HepG2 (cell line): ENCODE results near the gene TMEM31. TPM values are rescaled to one million over a fixed set of nuclear protein-coding genes. Genes with fewer than 3 reads are reported as not detected.

ENCODE experiments used
- ATAC-seq: fragments of 200-7000 bp; cut with Tn5 transposase; 3 replicates; pipeline ENCODE4 v1.9.1; 2020; ENCODE audit warnings: mild to moderate bottlenecking, moderate library complexity
- BruUV-seq: library from RNA; stranded (reverse); fragments of 400-500 nt; replicated peaks from 2 replicates; lab custom pipeline; 2021; lab: Mats Ljungman, UMichigan
- CTCF ChIA-PET: fragments of 300-600 bp; formaldehyde crosslinking; extraction: SDS; loops from one replicate; lab custom pipeline; 2021; ENCODE audit warnings: low total read pairs, inconsistent platforms, low intra/inter-chr PET ratio; lab: Yijun Ruan, JAX
- POLR2A ChIA-PET: fragments of 350-600 bp; sonication (Branson Sonifier 250); formaldehyde crosslinking; loops from one replicate; lab custom pipeline; 2020; ENCODE audit warnings: antibody characterized with exemption, inconsistent platforms; lab: Yijun Ruan, JAX
- DNase-seq: peaks from one replicate; pipeline ENCODE4 v3.0.0-alpha.2; 2015; ENCODE audit warnings: low spot score
- FAIRE-seq: peaks from 3 replicates; lab custom pipeline; 2011; peaks lifted over from hg19 to GRCh38; lab: Jason Lieb, UNC
- H2AFZ ChIP-seq: one replicate; pipeline ENCODE4 v1.6.1; 2011; ENCODE audit warnings: low read length, inconsistent platforms
- H3K27ac ChIP-seq: fragments of 300-600 bp; 3 replicates; pipeline ENCODE4 v1.8.0; 2011; ENCODE audit warnings: mixed run types, mild to moderate bottlenecking, mixed read lengths, low read length, inconsistent platforms; ENCODE audit not compliant: insufficient read depth; ENCODE audit errors: extremely low read length
- H3K27me3 ChIP-seq, 2 experiments: fragments of 200-600 bp in 1 of 2; 2 replicates in 1 of 2; 3 replicates in 1 of 2; pipeline versions ENCODE4 v1.6.0 to v1.8.0; 2011; ENCODE audit warnings: low read length in 2 of 2, mild to moderate bottlenecking in 2 of 2, moderate library complexity in 2 of 2, inconsistent platforms in 1 of 2; ENCODE audit not compliant: insufficient read depth in 2 of 2, control insufficient read depth in 1 of 2
- H3K36me3 ChIP-seq, 2 experiments: fragments of 200-600 bp in 1 of 2; replicated peaks in 1 of 2; 2 replicates in 1 of 2; 3 replicates in 1 of 2; pipeline versions ENCODE4 v1.5.1 to v1.8.0; 2011; ENCODE audit warnings: low read length in 2 of 2, inconsistent platforms in 1 of 2; ENCODE audit not compliant: insufficient read depth in 2 of 2, control insufficient read depth in 1 of 2
- H3K4me1 ChIP-seq: 2 replicates; pipeline ENCODE4 v1.5.1; 2012; ENCODE audit warnings: low read length, inconsistent platforms; ENCODE audit not compliant: insufficient read depth
- H3K4me2 ChIP-seq: 2 replicates; pipeline ENCODE4 v1.6.0; 2011; ENCODE audit warnings: low read depth, low read length, inconsistent platforms
- H3K4me3 ChIP-seq, 3 experiments: fragments of 200-600 bp in 1 of 3; sonication (generic), shearing (Covaris generic) in 1 of 3; replicated peaks in 1 of 3; 2 replicates each; pipeline ENCODE4 v1.5.1; 2011 to 2016; ENCODE audit warnings: low read length in 3 of 3, inconsistent platforms in 2 of 3, low read depth in 2 of 3, mild to moderate bottlenecking in 2 of 3, control low read depth in 1 of 3, mixed read lengths in 1 of 3; ENCODE audit not compliant: insufficient read depth in 1 of 3
- H3K79me2 ChIP-seq: one replicate; pipeline ENCODE4 v1.6.1; 2011; ENCODE audit warnings: low read length, inconsistent platforms; ENCODE audit not compliant: insufficient read depth
- H3K9ac ChIP-seq: 2 replicates; pipeline ENCODE4 v1.6.0; 2011; ENCODE audit warnings: mild to moderate bottlenecking, low read depth, low read length, inconsistent platforms; ENCODE audit not compliant: insufficient read depth
- H3K9me3 ChIP-seq: 2 replicates; pipeline ENCODE4 v1.5.1; 2012; ENCODE audit warnings: mild to moderate bottlenecking, low read length
- H4K20me1 ChIP-seq: 2 replicates; pipeline ENCODE4 v1.6.0; 2011; ENCODE audit warnings: inconsistent platforms, mild to moderate bottlenecking, low read length, moderate library complexity; ENCODE audit not compliant: insufficient read depth
- CAMTA2 ChIP-seq: sonication (generic); formaldehyde crosslinking; IDR thresholded peaks from 2 replicates; pipeline ENCODE4 v1.4.0; 2020; ENCODE audit warnings: mild to moderate bottlenecking, missing genetic modification reagents, borderline replicate concordance
- CENPT ChIP-seq: sonication (generic); formaldehyde crosslinking; IDR thresholded peaks from 2 replicates; pipeline ENCODE4 v1.8.0; 2022; ENCODE audit warnings: low read depth, mild to moderate bottlenecking, moderate library complexity, missing genetic modification reagents
- GATAD2A ChIP-seq: IDR thresholded peaks from 2 replicates; pipeline ENCODE4 v1.6.1; 2016
- HNRNPL ChIP-seq: fragments of 200-400 bp; formaldehyde crosslinking; IDR thresholded peaks from 2 replicates; pipeline ENCODE4 v1.6.1; 2017; ENCODE audit warnings: mild to moderate bottlenecking, low read depth, low read length
- NR2F1 ChIP-seq, 2 experiments: fragments of 450-650 bp in 1 of 2; formaldehyde crosslinking in 1 of 2; IDR thresholded peaks; 2 replicates each; pipeline versions ENCODE4 v1.5.0 to v1.6.1; 2016 to 2020; ENCODE audit warnings: mild to moderate bottlenecking in 1 of 2, missing compliant biosample characterization in 1 of 2, missing genetic modification reagents in 1 of 2, moderate library complexity in 1 of 2
- POLR2AphosphoS2 ChIP-seq: IDR thresholded peaks from 2 replicates; pipeline ENCODE4 v1.6.1; 2011; ENCODE audit warnings: low read depth, low read length, improper control_type of control experiment
- RFX1 ChIP-seq: fragments of 450-650 bp; IDR thresholded peaks from 2 replicates; pipeline ENCODE4 v1.6.1; 2017
- RFX5 ChIP-seq: IDR thresholded peaks from 2 replicates; pipeline ENCODE4 v1.6.1; 2011; ENCODE audit warnings: low read depth, low read length, improper control_type of control experiment
- ZNF10 ChIP-seq: sonication (generic); formaldehyde crosslinking; IDR thresholded peaks from 2 replicates; pipeline ENCODE4 v1.4.0; 2020; ENCODE audit warnings: mild to moderate bottlenecking, low read depth, missing genetic modification reagents, borderline replicate concordance
- ZNF616 ChIP-seq: sonication (generic); formaldehyde crosslinking; IDR thresholded peaks from 2 replicates; pipeline ENCODE4 v1.5.0; 2020; ENCODE audit warnings: low read depth, mild to moderate bottlenecking, missing genetic modification reagents
- ZNF841 ChIP-seq: sonication (generic); formaldehyde crosslinking; IDR thresholded peaks from 2 replicates; pipeline ENCODE4 v1.8.1; 2023; ENCODE audit warnings: missing genetic modification reagents, borderline replicate concordance
- ZNF891 ChIP-seq: sonication (generic); formaldehyde crosslinking; IDR thresholded peaks from 2 replicates; pipeline ENCODE4 v1.5.0; 2020; ENCODE audit warnings: mild to moderate bottlenecking, missing genetic modification reagents
- WGBS: methylation state at CpG from one replicate; pipeline ENCODE4 v1.1.6; 2017; ENCODE audit warnings: low lambda C conversion rate; 5-methylcytosine and 5-hydroxymethylcytosine counted together
- in situ Hi-C: cut with HindIII; loops from 2 replicates; pipeline ENCODE4 v1.10.0; 2017; ENCODE audit warnings: low pct_unique_long_range_greater_than_20kb; ENCODE audit not compliant: extremely low pct_ligation_motif_present
- intact Hi-C: fragments of 100-400 bp; cut with micrococcal nuclease; formaldehyde crosslinking; loops from one replicate; pipeline ENCODE4 v1.10.0; 2022; ENCODE audit not compliant: unreplicated experiment
- polyA plus RNA-seq, 8 experiments: library from polyadenylated mRNA; depleted of rRNA in 3 of 8; stranded (reverse) in 7 of 8; unstranded in 1 of 8; fragments of >200 nt; fragmentation: Illumina TruSeq in 4 of 8; extraction: Trizol in 4 of 8; gene quantifications; 2 replicates each; pipeline versions ENCODE4 v1.2.1 to v1.2.3, GENCODE V29; 2011 to 2016; ENCODE audit warnings: low read depth in 4 of 8, missing spikeins in 1 of 8, mixed read lengths in 1 of 8; ENCODE audit not compliant: insufficient read depth in 1 of 8
- total RNA-seq, 5 experiments: library from RNA; depleted of rRNA; stranded (reverse); fragments of >200 nt; fragmentation: Illumina TruSeq; extraction: Trizol; gene quantifications; 2 replicates each; pipeline ENCODE4 v1.2.3, GENCODE V29; 2016; ENCODE audit warnings: low read depth in 1 of 5

Gene TMEM31
- total and polyA plus RNA-seq, 2 of the 13 experiments (the other 11 are each of a cell fraction or from before 2014, with no cell fraction given): 0.16 TPM; not detected in 1

DNA sequence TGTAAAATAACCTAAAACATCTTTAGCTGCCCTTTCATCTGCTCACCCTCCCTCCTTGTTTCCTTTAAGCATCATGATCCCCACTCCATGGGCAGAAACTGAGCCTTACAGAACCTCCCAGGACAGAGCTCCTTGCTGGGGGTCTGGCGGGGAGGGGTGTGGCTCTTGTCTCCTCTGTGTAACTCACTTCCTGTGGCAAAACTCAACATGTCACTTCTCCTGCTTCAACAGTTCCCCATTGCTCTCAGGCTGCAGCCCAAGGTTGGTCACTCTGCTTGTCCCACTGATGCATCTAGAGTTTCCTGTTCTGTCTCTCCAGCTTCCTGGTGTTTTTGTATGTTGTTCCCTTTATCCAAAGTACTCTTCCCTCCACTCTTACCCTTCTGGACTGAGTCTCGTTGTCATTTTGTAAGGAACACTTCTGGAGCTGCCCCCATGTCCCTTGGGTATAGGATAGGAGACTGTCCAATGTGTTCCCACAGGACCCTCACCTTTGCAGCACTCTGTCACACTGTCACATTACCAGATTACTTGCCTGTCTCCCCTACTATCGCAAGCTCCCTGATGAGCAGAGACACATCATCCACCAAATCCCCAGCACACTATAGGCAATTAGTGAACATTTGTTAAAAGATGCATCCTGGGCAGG lies 19.6 kb downstream of the TMEM31 start:
- intact Hi-C loops (no loop called here), in situ Hi-C loops (no loop called here)
- TF ChIP-seq GATAD2A: no peak
- no peak for TF ChIP-seq CENPT
- TF ChIP-seq ZNF616 (CRISPR knock-in tag): no peak
- no peak for TF ChIP-seq CAMTA2 (CRISPR knock-in tag)
- no peak for TF ChIP-seq RFX1
- TF ChIP-seq HNRNPL: no peak
- no peak for TF ChIP-seq POLR2AphosphoS2
- TF ChIP-seq ZNF841 (CRISPR knock-in tag): no peak
- TF ChIP-seq ZNF891 (CRISPR knock-in tag): no peak
- no peak for TF ChIP-seq ZNF10
- no peak for TF ChIP-seq RFX5
- TF ChIP-seq NR2F1 (CRISPR knock-in tag; IDR thresholded peaks at IDR 0.05): no peak
- H2AFZ ChIP-seq: no peak overlapping the region
- no peak for ATAC-seq
- ChIA-PET CTCF (no interaction called here), POLR2A (no interaction called here)
- 0% methylated on average over 2 of the region's 3 CpGs for WGBS
- H3K9me3 ChIP-seq: no peaks in the 10 kb centered on the region
- H3K9ac ChIP-seq: no peak overlapping the region
- H3K4me1 ChIP-seq: no peaks in the 10 kb centered on the region
- no peak overlapping the region for H3K27ac ChIP-seq
- no peak overlapping the region for H3K4me3 ChIP-seq
- H3K36me3 ChIP-seq: no peaks in the 10 kb centered on the region
- H3K27me3 ChIP-seq: peaks cover 3% of the 10 kb centered on the region in 2 experiments; a peak in 3 of 5 replicates
- H4K20me1 ChIP-seq: no peaks in the 10 kb centered on the region
- FAIRE-seq: no peak
- no TSS peak for BruUV-seq
- no peak overlapping the region for H3K4me2 ChIP-seq
- no peak for DNase-seq
- no peaks in the 10 kb centered on the region for H3K79me2 ChIP-seq
